Endothelial cell of umbilical vein (primary cell): ENCODE measurements around the gene CLEC18B. TPM values are rescaled to one million over a fixed set of nuclear protein-coding genes. Genes with fewer than 3 reads are reported as not detected.

ENCODE experiments used
- BruUV-seq: library from RNA; stranded (reverse); fragments of 400-500 nt; replicated peaks from 2 replicates; lab custom pipeline; 2021; lab: Mats Ljungman, UMichigan
- CTCF ChIA-PET: fragments of 300-600, 350-600 bp; sonication (Branson Sonifier 250); formaldehyde crosslinking; loops from one replicate; lab custom pipeline; 2021; ENCODE audit warnings: antibody characterized with exemption, inconsistent platforms; lab: Charles Lee
- POLR2A ChIA-PET: fragments of 300-600, 350-600 bp; sonication (Branson Sonifier 250); formaldehyde crosslinking; loops from one replicate; lab custom pipeline; 2021; ENCODE audit warnings: antibody characterized with exemption, inconsistent platforms; lab: Charles Lee
- DNase-seq: peaks from one replicate; pipeline ENCODE4 v3.0.0-alpha.2; 2011; ENCODE audit warnings: low read depth, low spot score
- FAIRE-seq: peaks from 2 replicates; lab custom pipeline; 2011; peaks lifted over from hg19 to GRCh38; lab: Jason Lieb, UNC
- H2AFZ ChIP-seq: 2 replicates; pipeline ENCODE4 v1.6.0; 2012; ENCODE audit warnings: low read depth, low read length, control low read depth, inconsistent platforms
- H3K27ac ChIP-seq: 2 replicates; pipeline ENCODE4 v1.5.1; 2011; ENCODE audit warnings: low read depth, mild to moderate bottlenecking, control low read depth, low read length, moderate library complexity; ENCODE audit not compliant: insufficient read depth
- H3K27me3 ChIP-seq, 2 experiments: 2 replicates each; pipeline versions ENCODE4 v1.6.0 to v1.6.1; 2011; ENCODE audit warnings: low read length in 2 of 2, mixed read lengths in 1 of 2; ENCODE audit not compliant: control insufficient read depth in 2 of 2, insufficient read depth in 2 of 2
- H3K36me3 ChIP-seq, 2 experiments: 2 replicates in 1 of 2; 3 replicates in 1 of 2; pipeline ENCODE4 v1.5.1; 2011; ENCODE audit warnings: low read length in 2 of 2, mild to moderate bottlenecking in 1 of 2, moderate library complexity in 1 of 2; ENCODE audit not compliant: control insufficient read depth in 2 of 2, insufficient read depth in 2 of 2; ENCODE audit errors: extremely low read depth in 1 of 2
- H3K4me1 ChIP-seq: 3 replicates; pipeline ENCODE4 v1.5.1; 2011; ENCODE audit warnings: mild to moderate bottlenecking, low read length; ENCODE audit not compliant: control insufficient read depth, insufficient read depth; ENCODE audit errors: extremely low read depth
- H3K4me2 ChIP-seq: 2 replicates; pipeline ENCODE4 v1.6.1; 2011; ENCODE audit warnings: low read length, control low read depth, mixed read lengths; ENCODE audit not compliant: insufficient read depth
- H3K4me3 ChIP-seq, 3 experiments: fragments of 200-600 bp in 1 of 3; sonication (generic), shearing (Covaris generic) in 1 of 3; replicated peaks in 1 of 3; 2 replicates each; pipeline ENCODE4 v1.5.1; 2011 to 2016; ENCODE audit warnings: control low read depth in 3 of 3, low read length in 3 of 3, mild to moderate bottlenecking in 2 of 3, inconsistent platforms in 1 of 3, low read depth in 1 of 3, moderate library complexity in 1 of 3; ENCODE audit not compliant: insufficient read depth in 1 of 3
- H3K79me2 ChIP-seq: 2 replicates; pipeline ENCODE4 v1.6.0; 2012; ENCODE audit warnings: low read length, inconsistent platforms; ENCODE audit not compliant: control insufficient read depth, insufficient read depth
- H3K9ac ChIP-seq: replicated peaks from 2 replicates; pipeline ENCODE3; 2011; ENCODE audit warnings: low read length, control low read depth; ENCODE audit not compliant: insufficient read depth; ENCODE audit errors: extremely low read depth
- H3K9me1 ChIP-seq: replicated peaks from 3 replicates; pipeline ENCODE4 v1.6.0; 2011; ENCODE audit warnings: mild to moderate bottlenecking, low read length; ENCODE audit not compliant: control insufficient read depth, insufficient read depth; ENCODE audit errors: extremely low read depth
- H3K9me3 ChIP-seq: replicated peaks from 2 replicates; pipeline ENCODE4 v1.5.1; 2012; ENCODE audit warnings: low read length, inconsistent platforms; ENCODE audit not compliant: control insufficient read depth, insufficient read depth
- H4K20me1 ChIP-seq: replicated peaks from 2 replicates; pipeline ENCODE3; 2011; ENCODE audit warnings: mild to moderate bottlenecking, low read length; ENCODE audit not compliant: control insufficient read depth, insufficient read depth; ENCODE audit errors: extremely low read depth
- EZH2 ChIP-seq: IDR thresholded peaks from 2 replicates; pipeline ENCODE4 v1.6.1; 2012; ENCODE audit warnings: borderline replicate concordance, low read depth, mild to moderate bottlenecking, moderate library complexity, low read length, inconsistent platforms; ENCODE audit not compliant: severe bottlenecking
- FOS ChIP-seq: IDR thresholded peaks from 2 replicates; pipeline ENCODE4 v1.6.1; 2011; ENCODE audit warnings: mild to moderate bottlenecking, low read length, moderate library complexity, borderline replicate concordance; ENCODE audit not compliant: insufficient read depth
- GATA2 ChIP-seq: IDR thresholded peaks from 2 replicates; pipeline ENCODE4 v1.7.0; 2011; ENCODE audit warnings: low read depth, mild to moderate bottlenecking, moderate library complexity, mixed read lengths, low read length; ENCODE audit not compliant: insufficient read length, insufficient read depth
- JUN ChIP-seq: IDR thresholded peaks from 2 replicates; pipeline ENCODE4 v1.6.1; 2011; ENCODE audit warnings: borderline replicate concordance, low read depth; ENCODE audit not compliant: insufficient read length, insufficient read depth
- MYC ChIP-seq: IDR thresholded peaks from one replicate; pipeline ENCODE4 v1.6.1; 2011; ENCODE audit warnings: mild to moderate bottlenecking, low read depth, low read length
- POLR2A ChIP-seq: IDR thresholded peaks from 2 replicates; pipeline ENCODE4 v1.6.1; 2012; ENCODE audit warnings: low read depth, mild to moderate bottlenecking, control low read depth, low read length
- POLR2AphosphoS5 ChIP-seq: IDR thresholded peaks from 2 replicates; pipeline ENCODE4 v1.6.1; 2012; ENCODE audit warnings: low read depth, mild to moderate bottlenecking, control low read depth, low read length, moderate library complexity; ENCODE audit not compliant: insufficient read depth
- dilution Hi-C: fragments of 300-500 bp; cut with MboI; formaldehyde crosslinking; loops from one replicate; pipeline ENCODE4 v1.15.0; 2019; ENCODE audit warnings: low sequenced_read_pairs; ENCODE audit not compliant: extremely low pct_ligation_motif_present
- intact Hi-C: fragments of 100-400 bp; cut with micrococcal nuclease; formaldehyde crosslinking; loops from one replicate; pipeline ENCODE4 v1.10.0; 2022
- polyA plus RNA-seq, 4 experiments: library from polyadenylated mRNA; depleted of rRNA in 3 of 4; stranded (reverse) in 3 of 4; unstranded in 1 of 4; fragments of >200 nt; gene quantifications; 2 replicates each; pipeline versions ENCODE4 v1.2.1 to v1.2.3, GENCODE V29; 2011 to 2012; ENCODE audit warnings: missing spikeins in 1 of 4
- total RNA-seq: library from RNA; stranded (reverse); gene quantifications from 2 replicates; pipeline ENCODE4 v1.2.3, GENCODE V29; 2021
- TF ChIP-seq, protein P1 (sequence below), 2 donors: IDR thresholded peaks; 1 replicate in 1 of 2; 2 replicates in 1 of 2; pipeline ENCODE4 v1.5.1; 2011; ENCODE audit warnings: low read length in 2 of 2, mild to moderate bottlenecking in 2 of 2, moderate library complexity in 2 of 2, control low read depth in 1 of 2, inconsistent platforms in 1 of 2, low read depth in 1 of 2; ENCODE audit not compliant: insufficient read depth in 1 of 2; ENCODE audit errors: extremely low read depth in 1 of 2
- TF ChIP-seq, protein P2 (sequence below): IDR thresholded peaks from 2 replicates; pipeline ENCODE4 v1.6.1; 2011; ENCODE audit not compliant: insufficient read depth, insufficient read length

The CLEC18B gene
- total and polyA plus RNA-seq, 2 donors (not counting 3 experiments of a cell fraction or from before 2014, with no cell fraction given) = 0.49 TPM; not detected in 1

DNA sequence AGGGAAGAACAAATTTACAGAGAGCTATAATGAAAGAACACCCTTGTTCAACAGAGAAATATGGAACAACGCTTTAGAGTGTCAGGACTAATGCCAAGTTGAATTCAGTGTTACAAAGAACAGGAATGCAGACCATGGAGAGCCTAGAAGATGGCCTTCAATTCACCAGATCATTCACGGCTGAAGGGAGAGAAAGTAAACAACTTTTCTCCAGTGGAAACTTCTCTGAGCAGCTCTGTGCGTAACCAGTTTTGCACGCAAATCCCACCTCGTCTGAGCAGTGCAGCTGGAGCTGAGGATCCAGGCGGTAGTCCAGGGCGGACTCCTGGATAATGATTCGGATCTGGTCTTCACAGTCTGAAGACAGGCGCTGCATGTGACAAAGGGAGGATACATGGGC, 40.5 kb upstream of the CLEC18B start:
- no peak overlapping the region for H3K4me2 ChIP-seq
- FAIRE-seq (no peak), DNase-seq (no peak)
- TF ChIP-seq POLR2A (no peak), MYC (no peak), GATA2 (no peak), EZH2 (no peak), POLR2AphosphoS5 (no peak)
- TF ChIP-seq, protein P1, sequence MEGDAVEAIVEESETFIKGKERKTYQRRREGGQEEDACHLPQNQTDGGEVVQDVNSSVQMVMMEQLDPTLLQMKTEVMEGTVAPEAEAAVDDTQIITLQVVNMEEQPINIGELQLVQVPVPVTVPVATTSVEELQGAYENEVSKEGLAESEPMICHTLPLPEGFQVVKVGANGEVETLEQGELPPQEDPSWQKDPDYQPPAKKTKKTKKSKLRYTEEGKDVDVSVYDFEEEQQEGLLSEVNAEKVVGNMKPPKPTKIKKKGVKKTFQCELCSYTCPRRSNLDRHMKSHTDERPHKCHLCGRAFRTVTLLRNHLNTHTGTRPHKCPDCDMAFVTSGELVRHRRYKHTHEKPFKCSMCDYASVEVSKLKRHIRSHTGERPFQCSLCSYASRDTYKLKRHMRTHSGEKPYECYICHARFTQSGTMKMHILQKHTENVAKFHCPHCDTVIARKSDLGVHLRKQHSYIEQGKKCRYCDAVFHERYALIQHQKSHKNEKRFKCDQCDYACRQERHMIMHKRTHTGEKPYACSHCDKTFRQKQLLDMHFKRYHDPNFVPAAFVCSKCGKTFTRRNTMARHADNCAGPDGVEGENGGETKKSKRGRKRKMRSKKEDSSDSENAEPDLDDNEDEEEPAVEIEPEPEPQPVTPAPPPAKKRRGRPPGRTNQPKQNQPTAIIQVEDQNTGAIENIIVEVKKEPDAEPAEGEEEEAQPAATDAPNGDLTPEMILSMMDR (IDR thresholded peaks at IDR 0.05; ENCODE audit: extremely low read depth in 1 of 2, insufficient read depth in 1 of 2, low read depth in 1 of 2, low read length in 2 of 2) = no peak
- no TSS peak for BruUV-seq
- H3K9me1 ChIP-seq = no peaks in the 10 kb centered on the region
- H3K27ac ChIP-seq = no peak overlapping the region
- no peaks in the 10 kb centered on the region for H3K9me3 ChIP-seq
- H3K79me2 ChIP-seq = no peaks in the 10 kb centered on the region
- peaks cover 16 to 29% of the 10 kb centered on the region in 2 experiments for H3K36me3 ChIP-seq
- no peak overlapping the region for H3K9ac ChIP-seq
- dilution Hi-C loops = no loop called here
- H4K20me1 ChIP-seq = no peaks in the 10 kb centered on the region
- no peaks in the 10 kb centered on the region for H3K27me3 ChIP-seq
- POLR2A ChIA-PET = no interaction called here
- H2AFZ ChIP-seq = no peak overlapping the region
- H3K4me3 ChIP-seq = no peak overlapping the region
- peaks cover 6% of the 10 kb centered on the region for H3K4me1 ChIP-seq
- CTCF ChIA-PET = interaction anchor here (1.3 kb wide), 1 partner anchor 177 kb away, joined by 4 read pairs; no protein-coding TSS in a partner anchor
- intact Hi-C loops = no loop called here

DNA sequence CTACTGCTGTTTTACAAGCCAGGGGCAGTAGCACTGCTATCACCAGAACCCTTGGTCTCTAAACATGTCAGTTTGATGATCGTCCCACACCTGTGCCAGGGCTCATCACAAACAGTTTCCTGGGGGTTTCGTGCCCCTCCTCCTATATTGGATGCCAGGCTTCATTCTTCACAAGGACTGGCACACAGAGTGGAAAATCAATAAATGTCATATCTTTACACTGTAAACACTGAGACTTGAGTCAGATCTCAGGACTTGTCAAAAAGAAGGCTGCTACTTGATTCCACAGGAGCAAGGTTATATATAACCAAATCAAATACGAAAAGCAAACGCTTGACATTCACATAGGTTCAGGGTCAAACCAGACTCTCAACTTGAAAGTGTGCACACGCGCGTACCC, 39.3 kb upstream of the CLEC18B start:
- H3K4me2 ChIP-seq = no peak overlapping the region
- ChIA-PET POLR2A (interaction anchor here (0.7 kb wide), 1 partner anchor 192 kb away, joined by 4 read pairs; no protein-coding TSS in a partner anchor), CTCF (interaction anchor here (1.2 kb wide), 1 partner anchor 22 kb away, joined by 3 read pairs; no protein-coding TSS in a partner anchor)
- no peak overlapping the region for H2AFZ ChIP-seq
- peaks cover 16 to 29% of the 10 kb centered on the region in 2 experiments for H3K36me3 ChIP-seq
- dilution Hi-C loops = no loop called here
- peaks cover 5% of the 10 kb centered on the region for H3K4me1 ChIP-seq
- DNase-seq (no peak), FAIRE-seq (no peak)
- no peak overlapping the region for H3K27ac ChIP-seq
- H3K79me2 ChIP-seq = no peaks in the 10 kb centered on the region
- H3K4me3 ChIP-seq = no peak overlapping the region
- H4K20me1 ChIP-seq = no peaks in the 10 kb centered on the region
- H3K9ac ChIP-seq = no peak overlapping the region
- no peaks in the 10 kb centered on the region for H3K9me1 ChIP-seq
- no peaks in the 10 kb centered on the region for H3K27me3 ChIP-seq
- no TSS peak for BruUV-seq
- intact Hi-C loops = no loop called here
- no peaks in the 10 kb centered on the region for H3K9me3 ChIP-seq
- no peak for TF ChIP-seq POLR2A
- TF ChIP-seq FOS = no peak
- TF ChIP-seq MYC = no peak
- TF ChIP-seq JUN = no peak
- no peak for TF ChIP-seq POLR2AphosphoS5
- TF ChIP-seq, protein P2, sequence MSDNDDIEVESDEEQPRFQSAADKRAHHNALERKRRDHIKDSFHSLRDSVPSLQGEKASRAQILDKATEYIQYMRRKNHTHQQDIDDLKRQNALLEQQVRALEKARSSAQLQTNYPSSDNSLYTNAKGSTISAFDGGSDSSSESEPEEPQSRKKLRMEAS = no peak
- TF ChIP-seq, protein P1 (IDR thresholded peaks at IDR 0.05; ENCODE audit: extremely low read depth in 1 of 2, insufficient read depth in 1 of 2, low read depth in 1 of 2, low read length in 2 of 2) = no peak
- no peak for TF ChIP-seq EZH2
- TF ChIP-seq GATA2 = no peak
